Measurements from ENCODE around the gene MRM3. TPM values are rescaled to one million over a fixed set of nuclear protein-coding genes. Genes with fewer than 3 reads are reported as not detected.
"Not testable (repeated sequence)": the region's sequence is repeated elsewhere in the genome, so short reads cannot be mapped to it uniquely, and the experiment has no call there.

The MRM3 gene
- total RNA-seq, 4 donors from 2014 or later = 18.6 to 29.1 (median 24.8) TPM

DNA sequence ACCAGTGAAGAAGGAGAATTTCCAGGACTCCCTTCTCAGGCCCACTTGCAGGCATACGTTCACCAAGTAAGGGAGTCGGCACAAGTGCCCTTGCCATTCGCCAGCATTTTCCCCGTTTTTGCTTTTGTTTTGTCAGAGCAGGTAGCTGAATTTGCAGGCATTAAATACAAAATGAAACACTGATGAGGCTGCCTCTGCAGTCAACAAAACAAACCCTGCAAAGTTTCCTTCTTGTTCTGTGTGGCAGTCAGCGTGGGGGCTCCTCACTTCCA, 7.9 kb upstream of the MRM3 start:
- Histone ChIP-seq H3K36me3 (peaks cover 0 to 84% (median 46%) of the 10 kb centered on the region in 3 donors), H3K4me1 (peaks cover 0 to 17% (median 0%) of the 10 kb centered on the region in 4 donors), H3K27me3 (no peaks in the 10 kb centered on the region), H3K4me3 (no peak overlapping the region), H3K9me3 (no peaks in the 10 kb centered on the region), H3K27ac (peak overlapping the region; percentile 3 to 83 (median 49))
- DNase-seq (ENCODE audit: low spot score in 2 of 2) = no peak
- 61 to 72% methylated on average over 5 of the region's 5 CpGs for WGBS, 2 donors
- TF ChIP-seq, protein P1, sequence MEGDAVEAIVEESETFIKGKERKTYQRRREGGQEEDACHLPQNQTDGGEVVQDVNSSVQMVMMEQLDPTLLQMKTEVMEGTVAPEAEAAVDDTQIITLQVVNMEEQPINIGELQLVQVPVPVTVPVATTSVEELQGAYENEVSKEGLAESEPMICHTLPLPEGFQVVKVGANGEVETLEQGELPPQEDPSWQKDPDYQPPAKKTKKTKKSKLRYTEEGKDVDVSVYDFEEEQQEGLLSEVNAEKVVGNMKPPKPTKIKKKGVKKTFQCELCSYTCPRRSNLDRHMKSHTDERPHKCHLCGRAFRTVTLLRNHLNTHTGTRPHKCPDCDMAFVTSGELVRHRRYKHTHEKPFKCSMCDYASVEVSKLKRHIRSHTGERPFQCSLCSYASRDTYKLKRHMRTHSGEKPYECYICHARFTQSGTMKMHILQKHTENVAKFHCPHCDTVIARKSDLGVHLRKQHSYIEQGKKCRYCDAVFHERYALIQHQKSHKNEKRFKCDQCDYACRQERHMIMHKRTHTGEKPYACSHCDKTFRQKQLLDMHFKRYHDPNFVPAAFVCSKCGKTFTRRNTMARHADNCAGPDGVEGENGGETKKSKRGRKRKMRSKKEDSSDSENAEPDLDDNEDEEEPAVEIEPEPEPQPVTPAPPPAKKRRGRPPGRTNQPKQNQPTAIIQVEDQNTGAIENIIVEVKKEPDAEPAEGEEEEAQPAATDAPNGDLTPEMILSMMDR (IDR thresholded peaks at IDR 0.05) = no peak
- no peak for TF ChIP-seq POLR2A (IDR thresholded peaks at IDR 0.05)
- no peak for TF ChIP-seq EP300 (IDR thresholded peaks at IDR 0.05)

DNA sequence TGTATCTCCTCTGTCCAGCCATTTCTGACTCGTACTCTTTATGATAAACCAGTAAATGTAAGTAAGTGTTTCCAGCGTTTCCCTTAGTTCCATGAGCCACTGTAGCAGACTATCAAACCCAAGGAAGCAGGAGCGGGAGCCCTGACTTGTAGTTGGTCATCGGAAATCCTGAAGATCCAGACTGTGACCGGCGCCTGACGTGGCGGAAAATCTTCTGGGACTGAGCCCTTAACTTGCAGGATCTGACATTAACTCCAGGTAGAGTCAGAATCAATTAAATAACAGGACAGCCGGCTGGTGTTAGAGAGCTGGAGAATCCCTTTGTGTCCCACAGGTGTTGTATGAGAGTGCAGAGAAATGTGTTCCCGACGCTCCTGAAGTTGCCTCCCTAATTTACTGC, 4.1 kb upstream of the MRM3 start:
- Histone ChIP-seq H3K27ac (no peak overlapping the region), H3K9me3 (no peaks in the 10 kb centered on the region), H3K36me3 (peaks cover 0 to 58% (median 26%) of the 10 kb centered on the region in 3 donors), H3K4me3 (no peak overlapping the region), H3K4me1 (peaks cover 0 to 29% (median 11%) of the 10 kb centered on the region in 4 donors), H3K27me3 (no peaks in the 10 kb centered on the region)
- WGBS, 2 donors = 85 to 90% methylated on average over 11 of the region's 11 CpGs
- no peak for DNase-seq (ENCODE audit: low spot score in 2 of 2)
- no peak for TF ChIP-seq POLR2A (IDR thresholded peaks at IDR 0.05)
- TF ChIP-seq EP300 (IDR thresholded peaks at IDR 0.05) = no peak
- TF ChIP-seq, protein P1 (IDR thresholded peaks at IDR 0.05) = no peak

DNA sequence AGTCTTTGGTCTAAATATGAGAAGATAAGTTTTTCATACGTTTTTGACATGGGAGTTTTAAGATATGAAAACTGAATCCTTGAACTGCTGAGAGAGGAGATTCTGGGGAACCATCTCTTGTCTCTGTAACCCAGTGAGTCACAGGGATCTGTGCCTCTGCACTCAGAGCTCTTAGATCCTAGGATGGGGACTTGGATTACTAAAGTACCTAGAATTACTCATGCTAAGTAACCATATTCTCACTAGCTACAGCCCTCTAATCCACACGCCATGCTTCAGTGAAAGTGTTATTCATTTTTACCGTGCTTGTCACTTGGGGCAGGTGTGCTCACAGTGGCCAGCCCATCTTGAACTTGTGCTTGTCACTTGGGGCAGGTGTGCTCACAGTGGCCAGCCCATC, 2.0 kb downstream of the MRM3 start:
- WGBS, 2 donors = 74 to 83% methylated on average over 3 of the region's 3 CpGs
- no peak for DNase-seq (ENCODE audit: low spot score in 2 of 2)
- Histone ChIP-seq H3K4me3 (no peak overlapping the region), H3K9me3 (no peaks in the 10 kb centered on the region), H3K36me3 (peaks cover 0 to 30% (median 12%) of the 10 kb centered on the region in 3 donors), H3K27ac (no peak overlapping the region), H3K4me1 (peaks cover 0 to 34% (median 16%) of the 10 kb centered on the region in 4 donors), H3K27me3 (no peaks in the 10 kb centered on the region)
- TF ChIP-seq POLR2A (IDR thresholded peaks at IDR 0.05) (no peak), EP300 (IDR thresholded peaks at IDR 0.05) (no peak)
- TF ChIP-seq, protein P1 (IDR thresholded peaks at IDR 0.05) = no peak

DNA sequence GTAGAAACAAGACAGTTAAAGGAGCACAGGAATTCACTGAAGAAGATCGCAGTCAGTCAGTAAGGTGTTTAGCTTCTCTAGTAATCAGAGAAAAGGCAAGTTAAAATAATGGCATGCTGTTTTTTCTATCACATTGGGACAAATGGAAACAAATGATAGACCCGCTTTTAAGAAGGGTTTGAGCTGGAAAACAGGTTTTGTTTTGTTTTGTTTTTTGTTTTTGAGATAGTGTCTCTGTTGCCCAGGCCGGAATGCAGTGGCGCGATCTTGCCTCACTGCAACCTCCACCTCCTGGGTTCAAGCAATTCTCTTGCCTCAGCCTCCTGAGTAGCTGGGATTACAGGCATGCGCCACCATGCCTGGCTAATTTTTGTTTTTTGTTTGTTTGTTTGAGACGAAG, 3.7 kb downstream of the MRM3 start:
- 89 to 92% methylated on average over 7 of the region's 7 CpGs for WGBS, 2 donors
- not testable (repeated sequence) for DNase-seq (ENCODE audit: low spot score in 2 of 2); H3K27ac ChIP-seq; H3K9me3 ChIP-seq; H3K27me3 ChIP-seq; H3K4me3 ChIP-seq
- Histone ChIP-seq H3K4me1 (peaks cover 0 to 31% (median 16%) of the 10 kb centered on the region in 4 donors), H3K36me3 (peaks cover 0 to 44% (median 20%) of the 10 kb centered on the region in 3 donors)

DNA sequence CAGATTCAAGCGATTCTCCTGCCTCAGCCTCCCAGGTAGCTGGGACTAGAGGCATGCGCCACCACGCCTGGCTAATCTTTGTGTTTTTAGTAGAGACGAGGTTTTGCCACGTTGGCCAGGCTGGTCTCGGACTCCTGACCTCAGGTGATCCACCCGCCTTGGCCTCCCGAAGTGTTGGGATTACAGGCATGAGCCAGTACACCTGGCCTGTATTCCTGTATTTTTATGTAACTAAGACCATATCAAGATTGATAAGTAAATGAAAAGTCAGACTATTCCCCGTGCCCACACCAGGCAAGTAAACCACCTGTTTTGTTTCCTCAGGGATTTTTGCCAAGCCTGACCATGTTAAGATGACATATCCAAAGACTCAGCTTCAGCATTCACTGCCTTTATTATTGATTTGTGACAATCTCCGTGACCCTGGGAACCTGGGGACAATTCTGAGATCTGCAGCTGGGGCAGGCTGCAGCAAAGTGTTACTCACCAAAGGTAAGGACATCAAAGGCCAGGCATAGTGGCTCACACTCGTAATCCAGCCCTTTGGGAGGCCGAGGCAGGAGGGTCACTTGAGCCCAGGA, 5.6 kb downstream of the MRM3 start:
- TF ChIP-seq POLR2A (IDR thresholded peaks at IDR 0.05) (no peak), EP300 (IDR thresholded peaks at IDR 0.05) (no peak)
- TF ChIP-seq, protein P1 (IDR thresholded peaks at IDR 0.05) = no peak
- Histone ChIP-seq H3K9me3 (no peaks in the 10 kb centered on the region), H3K27me3 (no peaks in the 10 kb centered on the region), H3K4me1 (peaks cover 0 to 23% (median 9%) of the 10 kb centered on the region in 4 donors), H3K27ac (no peak overlapping the region), H3K4me3 (no peak overlapping the region), H3K36me3 (peaks cover 0 to 62% (median 20%) of the 10 kb centered on the region in 3 donors)
- 88 to 98% methylated on average over 10 to 12 of the region's 12 CpGs for WGBS, 2 donors
- no peak for DNase-seq (ENCODE audit: low spot score in 2 of 2)

DNA sequence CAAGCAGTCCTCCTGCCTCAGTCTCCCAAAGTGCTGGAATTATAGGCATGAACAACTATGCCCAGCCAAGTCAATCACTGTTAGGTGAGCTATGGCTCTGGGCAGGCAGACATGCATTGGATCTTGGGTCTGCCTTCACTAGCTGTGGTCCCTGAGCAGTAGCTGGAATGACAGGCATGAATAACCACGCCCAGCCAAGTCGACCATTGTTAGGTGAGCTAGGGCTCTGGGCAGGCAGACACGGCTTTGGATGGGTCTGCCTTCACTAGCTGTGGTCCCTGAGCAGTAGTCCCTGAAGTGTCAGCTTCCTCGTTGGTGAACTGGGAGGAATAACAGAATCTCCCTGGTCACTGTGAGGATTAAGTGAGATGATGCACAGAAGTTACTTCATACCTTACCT, 6.4 kb downstream of the MRM3 start:
- Histone ChIP-seq H3K4me1 (peaks cover 0 to 15% (median 1%) of the 10 kb centered on the region in 4 donors), H3K9me3 (no peaks in the 10 kb centered on the region), H3K27ac (no peak overlapping the region), H3K27me3 (no peaks in the 10 kb centered on the region), H3K4me3 (no peak overlapping the region), H3K36me3 (peaks cover 0 to 66% (median 20%) of the 10 kb centered on the region in 3 donors)
- TF ChIP-seq, protein P1 (IDR thresholded peaks at IDR 0.05) = no peak
- DNase-seq (ENCODE audit: low spot score in 2 of 2) = no peak
- 90 to 91% methylated on average over 2 to 4 of the region's 4 CpGs for WGBS, 2 donors
